Activated T-cell treated with anti-CD3 and anti-CD28 coated beads, Interleukin-2, amount 50 U/mL, for 72 hours (primary cell): Measurements from ENCODE around the gene RABGGTB. TPM values are rescaled to one million over a fixed set of nuclear protein-coding genes. Genes with fewer than 3 reads are reported as not detected.
A peak's percentile ranks its signal among the peaks of the same experiment; 100 is the strongest.
"Not testable (repeated sequence)": the region's sequence is repeated elsewhere in the genome, so short reads cannot be mapped to it uniquely, and the experiment has no call there.

Experiments used
- ATAC-seq, 2 donors: fragments of 150-1000 bp; cut with Tn5 transposase; replicated peaks in 1 of 2; 2 replicates each; pipeline ENCODE4 v1.10.0; 2021; ENCODE audit warnings: moderate library complexity in 2 of 2, mild to moderate bottlenecking in 1 of 2
- DNase-seq, 2 donors: peaks; one replicate each; pipeline ENCODE4 v3.0.0; 2021 to 2022; ENCODE audit warnings: mixed read lengths in 1 of 2
- H3K27ac Mint-ChIP-seq: one replicate; pipeline ENCODE4 v1.8.0; 2022; ENCODE audit warnings: mild to moderate bottlenecking, moderate library complexity, mixed read lengths
- H3K27me3 Mint-ChIP-seq: one replicate; pipeline ENCODE4 v1.8.0; 2022; ENCODE audit warnings: low read depth, mixed read lengths
- H3K36me3 Mint-ChIP-seq, 2 donors: one replicate each; pipeline ENCODE4 v1.8.0; 2022; ENCODE audit warnings: mixed read lengths in 2 of 2, mild to moderate bottlenecking in 1 of 2; ENCODE audit not compliant: insufficient read depth in 2 of 2
- H3K4me1 Mint-ChIP-seq: one replicate; pipeline ENCODE4 v1.8.0; 2022; ENCODE audit warnings: low read depth, mixed read lengths
- H3K4me3 Mint-ChIP-seq, 2 donors: one replicate each; pipeline ENCODE4 v1.8.0; 2022; ENCODE audit warnings: mild to moderate bottlenecking in 2 of 2, mixed read lengths in 2 of 2, moderate library complexity in 2 of 2
- H3K9me3 Mint-ChIP-seq, 2 donors: one replicate each; pipeline ENCODE4 v1.8.0; 2022; ENCODE audit warnings: mixed read lengths in 2 of 2
- total RNA-seq, 2 donors: library from RNA; stranded (reverse); gene quantifications; one replicate each; pipeline ENCODE4 v1.2.3, GENCODE V29; 2022

Gene RABGGTB
- total RNA-seq, 2 donors from 2014 or later, result 133 to 156 TPM

DNA sequence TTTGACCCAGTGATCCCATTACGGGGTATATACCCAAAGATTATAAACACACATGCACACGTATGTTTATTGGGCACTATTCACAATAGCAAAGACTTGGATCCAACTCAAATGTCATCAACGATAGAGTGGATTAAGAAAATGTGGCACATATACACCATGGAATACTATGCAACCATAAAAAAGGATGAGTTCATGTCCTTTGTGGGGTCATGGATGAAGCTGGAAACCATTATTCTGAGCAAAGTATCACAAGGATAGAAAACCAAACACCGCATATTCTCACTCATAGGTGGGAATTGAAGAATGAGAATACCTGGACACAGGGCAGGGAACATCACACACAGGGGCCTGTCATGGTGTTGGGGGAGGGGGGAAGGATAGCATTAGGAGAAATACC, 2.1 kb upstream of the RABGGTB start:
- not testable (repeated sequence) for H3K27me3 Mint-ChIP-seq, ATAC-seq, H3K27ac Mint-ChIP-seq, DNase-seq, H3K9me3 Mint-ChIP-seq
- H3K36me3 Mint-ChIP-seq, result peaks cover 10 to 25% of the 10 kb centered on the region in 2 donors
- H3K4me1 Mint-ChIP-seq, result peaks cover 15% of the 10 kb centered on the region
- H3K4me3 Mint-ChIP-seq, result peak overlapping the region; percentile 31 to 35

DNA sequence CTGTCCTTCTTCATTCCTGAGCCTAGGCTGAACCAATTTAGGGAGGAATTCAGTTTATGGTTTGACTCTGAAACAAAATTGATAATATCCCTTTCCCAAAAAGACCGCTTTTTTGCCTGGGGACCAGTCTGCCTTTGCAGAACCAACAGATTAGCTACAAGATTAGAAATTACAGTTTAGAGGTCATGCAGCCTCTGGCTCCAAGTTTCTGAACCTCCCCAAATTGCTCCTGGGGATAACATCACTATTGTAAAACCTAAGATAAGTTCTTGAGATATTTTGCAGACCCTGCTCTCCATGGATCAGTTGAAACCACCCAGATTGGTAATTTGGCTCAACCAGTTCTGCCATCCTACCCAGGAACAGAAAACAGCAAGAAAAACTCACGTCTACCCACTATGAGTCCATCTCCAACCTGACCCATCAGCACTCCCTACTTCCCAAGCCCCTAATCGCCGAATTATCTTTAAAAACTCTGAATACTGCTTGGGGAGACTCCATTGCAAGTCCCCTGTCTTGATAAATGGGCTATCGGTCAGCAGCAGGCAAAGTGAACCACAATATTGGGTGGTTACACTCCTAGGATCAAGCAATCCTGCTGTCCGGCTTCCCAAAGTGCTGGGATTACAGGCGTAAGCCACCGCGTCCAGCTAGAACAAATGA, 605 bp upstream of the RABGGTB start:
- Mint-ChIP-seq H3K27ac (peak overlapping the region; percentile 100), H3K27me3 (peaks cover 2% of the 10 kb centered on the region), H3K4me1 (peaks cover 30% of the 10 kb centered on the region), H3K36me3 (peaks cover 14 to 40% of the 10 kb centered on the region in 2 donors), H3K4me3 (peak overlapping the region; percentile 98 to 99), H3K9me3 (peaks cover 1 to 2% of the 10 kb centered on the region in 2 donors)
- DNase-seq, result no peak
- ATAC-seq, result peak; percentile 18 to 27

GRCh38 chr1:75786901-75787493, 941 bp downstream of the RABGGTB start:
- DNase-seq (no peak), ATAC-seq (no peak)
- Mint-ChIP-seq H3K4me1 (peaks cover 46% of the 10 kb centered on the region), H3K36me3 (peaks cover 19 to 56% of the 10 kb centered on the region in 2 donors), H3K27me3 (no peaks in the 10 kb centered on the region), H3K27ac (peak overlapping the region; percentile 100), H3K4me3 (peak overlapping the region; percentile 98 to 99), H3K9me3 (peaks cover 0 to 2% of the 10 kb centered on the region in 2 donors)

- no peak for DNase-seq
- H3K36me3 Mint-ChIP-seq, result peaks cover 19 to 61% of the 10 kb centered on the region in 2 donors
- peak overlapping the region; percentile 98 to 99 for H3K4me3 Mint-ChIP-seq
- peak overlapping the region; percentile 100 for H3K27ac Mint-ChIP-seq
- H3K9me3 Mint-ChIP-seq, result peaks cover 0 to 2% of the 10 kb centered on the region in 2 donors
- ATAC-seq, result no peak
- H3K27me3 Mint-ChIP-seq, result no peaks in the 10 kb centered on the region
- peaks cover 50% of the 10 kb centered on the region for H3K4me1 Mint-ChIP-seq
Observed at GRCh38 chr1:75787524-75787923, 1.5 kb downstream of the RABGGTB start.

GRCh38 chr1:75789988-75790387, 3.9 kb downstream of the RABGGTB start:
- H3K36me3 Mint-ChIP-seq, result peaks cover 20 to 75% of the 10 kb centered on the region in 2 donors
- peak overlapping the region; percentile 98 to 99 for H3K4me3 Mint-ChIP-seq
- ATAC-seq, result no peak
- H3K27me3 Mint-ChIP-seq, result no peaks in the 10 kb centered on the region
- H3K27ac Mint-ChIP-seq, result peak overlapping the region; percentile 100
- no peak for DNase-seq
- peaks cover 62% of the 10 kb centered on the region for H3K4me1 Mint-ChIP-seq
- H3K9me3 Mint-ChIP-seq, result no peaks in the 10 kb centered on the region

- peaks cover 20 to 79% of the 10 kb centered on the region in 2 donors for H3K36me3 Mint-ChIP-seq
- H3K9me3 Mint-ChIP-seq, result no peaks in the 10 kb centered on the region
- peak overlapping the region; percentile 98 to 99 for H3K4me3 Mint-ChIP-seq
- peaks cover 55% of the 10 kb centered on the region for H3K4me1 Mint-ChIP-seq
- H3K27ac Mint-ChIP-seq, result peak overlapping the region; percentile 100
- DNase-seq (no peak), ATAC-seq (no peak)
- H3K27me3 Mint-ChIP-seq, result no peaks in the 10 kb centered on the region
Observed at GRCh38 chr1:75791022-75791421, 5.0 kb downstream of the RABGGTB start.

- H3K9me3 Mint-ChIP-seq, result no peaks in the 10 kb centered on the region
- DNase-seq (no peak), ATAC-seq (no peak)
- peaks cover 55% of the 10 kb centered on the region for H3K4me1 Mint-ChIP-seq
- peak overlapping the region; percentile 47 to 99 for H3K4me3 Mint-ChIP-seq
- H3K27me3 Mint-ChIP-seq, result no peaks in the 10 kb centered on the region
- peak overlapping the region; percentile 50 for H3K27ac Mint-ChIP-seq
- H3K36me3 Mint-ChIP-seq, result peaks cover 15 to 74% of the 10 kb centered on the region in 2 donors
Observed at GRCh38 chr1:75792091-75792490, 6.0 kb downstream of the RABGGTB start.

DNA sequence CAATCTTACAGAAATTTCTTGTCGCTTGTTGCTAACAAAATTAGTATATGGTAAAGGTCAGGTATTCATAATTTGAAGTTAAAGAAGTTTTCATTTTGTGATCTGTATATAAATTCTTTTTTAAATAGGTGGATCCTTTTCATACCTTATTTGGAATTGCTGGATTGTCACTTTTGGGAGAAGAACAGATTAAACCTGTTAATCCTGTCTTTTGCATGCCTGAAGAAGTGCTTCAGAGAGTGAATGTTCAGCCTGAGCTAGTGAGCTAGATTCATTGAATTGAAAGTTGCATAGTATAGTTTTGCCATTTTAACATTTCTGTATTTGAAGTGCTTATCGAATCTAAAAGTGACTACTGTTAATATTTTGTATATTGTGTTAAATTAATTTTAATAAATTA, 8.3 kb downstream of the RABGGTB start:
- H3K36me3 Mint-ChIP-seq, result peaks cover 7 to 57% of the 10 kb centered on the region in 2 donors
- no peak for ATAC-seq
- H3K27ac Mint-ChIP-seq, result peak overlapping the region; percentile 60
- H3K4me1 Mint-ChIP-seq, result peaks cover 47% of the 10 kb centered on the region
- H3K27me3 Mint-ChIP-seq, result no peaks in the 10 kb centered on the region
- H3K9me3 Mint-ChIP-seq, result no peaks in the 10 kb centered on the region
- H3K4me3 Mint-ChIP-seq, result no peak overlapping the region
- DNase-seq, result no peak

GRCh38 chr1:75795703-75796193, 9.7 kb downstream of the RABGGTB start:
- Mint-ChIP-seq H3K4me3 (no peak overlapping the region), H3K27ac (no peak overlapping the region), H3K36me3 (peaks cover 5 to 45% of the 10 kb centered on the region in 2 donors)

GRCh38 chr1:75796376-75797272, 10.6 kb downstream of the RABGGTB start, which contains the start of gene MSH4:
MSH4 (plus strand) TSS chr1:75796882; CDS start chr1:75796986, 104 bp downstream.
- Mint-ChIP-seq H3K4me3 (no peak within 1 kb of the TSS), H3K4me1 (peaks cover 25% of the 10 kb centered on the region), H3K27ac (no peak within 1 kb of the TSS), H3K36me3 (peaks cover 3 to 36% of the 10 kb centered on the region in 2 donors), H3K9me3 (no peaks in the 10 kb centered on the region), H3K27me3 (no peaks in the 10 kb centered on the region)
- no peak for DNase-seq
- peak; percentile 9 to 11 for ATAC-seq

More at GRCh38 chr1:75795703-75796193, 9.7 kb downstream of the RABGGTB start:
- no peak for ATAC-seq
- Mint-ChIP-seq H3K27me3 (no peaks in the 10 kb centered on the region), H3K9me3 (no peaks in the 10 kb centered on the region), H3K4me1 (peaks cover 33% of the 10 kb centered on the region)
- no peak for DNase-seq

- no peak overlapping the region for H3K27ac Mint-ChIP-seq
Observed at GRCh38 chr1:75797273-75797588, 11.2 kb downstream of the RABGGTB start.

DNA sequence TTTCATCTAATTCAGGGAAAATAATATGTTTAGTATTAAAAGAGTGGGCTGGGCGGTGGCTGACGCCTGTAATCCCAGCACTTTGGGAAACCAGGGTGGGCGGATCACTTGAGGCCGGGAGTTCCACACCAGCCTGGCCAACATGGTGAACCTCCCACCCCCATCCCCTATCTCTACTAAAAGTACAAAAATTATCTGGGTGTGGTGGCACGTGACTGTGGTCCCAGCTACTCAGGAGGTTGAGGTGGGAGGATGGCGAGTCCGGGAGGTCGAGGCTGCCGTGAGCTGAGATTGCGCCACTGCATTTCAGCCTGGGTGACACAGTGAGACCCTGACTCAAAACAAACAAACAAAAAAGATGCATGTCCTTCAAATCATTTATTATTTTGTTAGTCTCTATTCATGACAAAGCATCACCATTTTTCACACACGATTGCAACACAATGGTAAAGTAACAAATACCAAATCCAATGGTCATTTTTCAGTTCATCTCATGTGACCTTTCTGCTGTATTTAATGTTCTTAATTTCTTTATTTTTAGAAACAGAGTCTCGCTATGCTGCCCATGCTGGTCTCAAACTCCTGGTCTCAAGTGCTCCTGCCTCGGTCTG, 11.7 kb downstream of the RABGGTB start:
- peaks cover 1 to 25% of the 10 kb centered on the region in 2 donors for H3K36me3 Mint-ChIP-seq

More at GRCh38 chr1:75797273-75797588, 11.2 kb downstream of the RABGGTB start:
- Mint-ChIP-seq H3K36me3 (peaks cover 1 to 30% of the 10 kb centered on the region in 2 donors), H3K9me3 (no peaks in the 10 kb centered on the region), H3K27me3 (no peaks in the 10 kb centered on the region), H3K4me3 (no peak overlapping the region), H3K4me1 (peaks cover 20% of the 10 kb centered on the region)
- ATAC-seq (peak in 1 of 2 donors; percentile 18), DNase-seq (no peak)

More for the DNA sequence above, 11.7 kb downstream of the RABGGTB start:
- ATAC-seq (peak in 1 of 2 donors; percentile 16), DNase-seq (no peak)
- no peaks in the 10 kb centered on the region for H3K27me3 Mint-ChIP-seq
- no peak overlapping the region for H3K4me3 Mint-ChIP-seq
- H3K27ac Mint-ChIP-seq, result no peak overlapping the region
- H3K9me3 Mint-ChIP-seq, result no peaks in the 10 kb centered on the region
- peaks cover 15% of the 10 kb centered on the region for H3K4me1 Mint-ChIP-seq
